Measurements from ENCODE around the gene GOLGA6D.

GRCh38 chr15:75234191-75234810 lies 48.3 kb upstream of the GOLGA6D start:
- TF ChIP-seq EZH2phosphoT487 (IDR thresholded peaks at IDR 0.05; ENCODE audit: borderline replicate concordance, low read length) = no peak
- no peak for TF ChIP-seq CTCF (IDR thresholded peaks at IDR 0.05; ENCODE audit: low read depth, low read length, poor library complexity, severe bottlenecking)

Data from DOHH2 (cell line).